Neutrophil (primary cell): ENCODE measurements around the gene EML6.

Source experiments
- H3K27ac ChIP-seq: fragments of 200-600 bp; sonication (generic); 2 replicates; pipeline ENCODE4 v1.5.1; 2016; ENCODE audit warnings: mild to moderate bottlenecking, moderate library complexity
- H3K27me3 ChIP-seq: fragments of 200-600 bp; sonication (generic); 2 replicates; pipeline ENCODE4 v1.6.0; 2016; ENCODE audit warnings: mild to moderate bottlenecking
- H3K36me3 ChIP-seq: fragments of 200-600 bp; sonication (generic); 2 replicates; pipeline ENCODE4 v1.5.1; 2017
- H3K4me1 ChIP-seq, 2 experiments: fragments of 200-600 bp in 1 of 2; sonication (generic) in 1 of 2; 1 replicate in 1 of 2; 2 replicates in 1 of 2; pipeline versions ENCODE4 v1.5.1 to v1.6.1; 2013 to 2016; ENCODE audit warnings: low read depth in 1 of 2, low read length in 1 of 2, mild to moderate bottlenecking in 1 of 2, moderate library complexity in 1 of 2; ENCODE audit not compliant: control insufficient read depth in 1 of 2, insufficient read depth in 1 of 2
- H3K4me3 ChIP-seq, 2 experiments: fragments of 200-600 bp in 1 of 2; sonication (generic) in 1 of 2; 1 replicate in 1 of 2; 2 replicates in 1 of 2; pipeline ENCODE4 v1.5.1; 2013 to 2016; ENCODE audit warnings: low read depth in 1 of 2, low read length in 1 of 2, mild to moderate bottlenecking in 1 of 2, moderate library complexity in 1 of 2
- H3K9me3 ChIP-seq: fragments of 200-600 bp; sonication (generic); 2 replicates; pipeline ENCODE4 v1.5.1; 2016
- CTCF ChIP-seq: fragments of 200-600 bp; sonication (generic); IDR thresholded peaks from 2 replicates; pipeline ENCODE4 v1.5.1; 2016; ENCODE audit warnings: antibody characterized with exemption

EML6 gene

GRCh38 chr2:54783349-54783748 is 59.9 kb downstream of the EML6 start:
- H3K4me3 ChIP-seq, result no peak overlapping the region
- no peaks in the 10 kb centered on the region for H3K9me3 ChIP-seq
- no peaks in the 10 kb centered on the region for H3K36me3 ChIP-seq
- H3K4me1 ChIP-seq, result no peaks in the 10 kb centered on the region
- H3K27ac ChIP-seq, result no peak overlapping the region
- no peak for TF ChIP-seq CTCF
- no peaks in the 10 kb centered on the region for H3K27me3 ChIP-seq

GRCh38 chr2:54787270-54787669 is 63.8 kb downstream of the EML6 start:
- Histone ChIP-seq H3K4me1 (no peaks in the 10 kb centered on the region), H3K27ac (no peak overlapping the region), H3K4me3 (no peak overlapping the region), H3K27me3 (no peaks in the 10 kb centered on the region), H3K9me3 (no peaks in the 10 kb centered on the region), H3K36me3 (no peaks in the 10 kb centered on the region)
- TF ChIP-seq CTCF, result no peak

- Histone ChIP-seq H3K4me1 (no peaks in the 10 kb centered on the region), H3K27me3 (no peaks in the 10 kb centered on the region), H3K36me3 (no peaks in the 10 kb centered on the region), H3K9me3 (no peaks in the 10 kb centered on the region), H3K27ac (no peak overlapping the region), H3K4me3 (no peak overlapping the region)
- no peak for TF ChIP-seq CTCF
Measured at GRCh38 chr2:54787755-54788366, 64.4 kb downstream of the EML6 start.

DNA sequence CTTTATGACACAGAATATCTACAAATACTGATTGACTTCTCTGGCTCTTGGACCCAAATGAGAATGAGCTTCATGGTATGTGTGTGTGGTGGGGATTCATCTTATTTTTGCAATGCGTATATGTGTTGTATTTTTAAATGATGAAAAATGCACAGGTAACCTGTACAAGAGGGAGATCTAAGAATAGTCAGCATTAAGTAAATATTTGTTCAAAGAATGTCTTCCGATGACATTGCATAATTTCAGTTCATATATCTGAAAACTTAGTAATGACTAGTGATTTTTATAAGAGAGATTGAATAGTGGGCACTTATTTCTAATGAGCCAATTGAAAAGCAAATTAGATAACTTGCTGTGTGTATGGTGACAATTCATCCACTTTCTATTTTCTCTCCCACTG is 66.4 kb downstream of the EML6 start:
- H3K27ac ChIP-seq, result no peak overlapping the region
- H3K4me3 ChIP-seq, result no peak overlapping the region
- no peaks in the 10 kb centered on the region for H3K27me3 ChIP-seq
- H3K9me3 ChIP-seq, result no peaks in the 10 kb centered on the region
- H3K4me1 ChIP-seq, result no peaks in the 10 kb centered on the region
- no peaks in the 10 kb centered on the region for H3K36me3 ChIP-seq
- no peak for TF ChIP-seq CTCF

DNA sequence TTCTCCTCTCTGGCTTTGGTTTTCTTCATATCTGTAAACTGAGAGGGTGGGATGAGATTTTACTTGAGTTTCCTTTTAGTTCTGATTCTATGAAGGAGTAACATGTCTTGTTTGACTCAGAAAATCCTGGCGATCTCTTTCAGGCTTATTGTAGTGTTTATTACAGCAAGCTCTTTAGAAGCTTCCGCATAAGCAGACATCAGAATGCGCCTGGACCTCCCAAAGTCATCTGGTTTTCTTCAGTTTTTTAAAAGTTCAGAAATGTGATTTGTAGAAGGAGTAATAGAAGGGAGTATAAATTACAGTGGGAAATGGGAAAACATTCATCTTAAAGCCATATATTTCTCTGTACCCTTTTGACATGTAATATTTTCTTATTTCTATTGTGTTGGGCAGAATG is 68.4 kb downstream of the EML6 start:
- H3K27ac ChIP-seq, result no peak overlapping the region
- H3K4me3 ChIP-seq, result no peak overlapping the region
- H3K36me3 ChIP-seq, result no peaks in the 10 kb centered on the region
- H3K9me3 ChIP-seq, result no peaks in the 10 kb centered on the region
- TF ChIP-seq CTCF, result no peak
- H3K4me1 ChIP-seq, result no peaks in the 10 kb centered on the region
- H3K27me3 ChIP-seq, result no peaks in the 10 kb centered on the region

GRCh38 chr2:54797307-54797706 is 73.8 kb downstream of the EML6 start:
- no peak for TF ChIP-seq CTCF

More at GRCh38 chr2:54797307-54797706, 73.8 kb downstream of the EML6 start:
- no peaks in the 10 kb centered on the region for H3K27me3 ChIP-seq
- H3K36me3 ChIP-seq, result no peaks in the 10 kb centered on the region
- no peak overlapping the region for H3K4me3 ChIP-seq
- H3K9me3 ChIP-seq, result no peaks in the 10 kb centered on the region
- H3K27ac ChIP-seq, result no peak overlapping the region
- no peaks in the 10 kb centered on the region for H3K4me1 ChIP-seq
